ENCODE results near the gene PRKCD. TPM values are rescaled to one million over a fixed set of nuclear protein-coding genes. Genes with fewer than 3 reads are reported as not detected.
A peak's percentile ranks its signal among the peaks of the same experiment; 100 is the strongest.

Gene PRKCD
- total RNA-seq, 1 experiment from 2014 or later: 25.2 TPM

DNA sequence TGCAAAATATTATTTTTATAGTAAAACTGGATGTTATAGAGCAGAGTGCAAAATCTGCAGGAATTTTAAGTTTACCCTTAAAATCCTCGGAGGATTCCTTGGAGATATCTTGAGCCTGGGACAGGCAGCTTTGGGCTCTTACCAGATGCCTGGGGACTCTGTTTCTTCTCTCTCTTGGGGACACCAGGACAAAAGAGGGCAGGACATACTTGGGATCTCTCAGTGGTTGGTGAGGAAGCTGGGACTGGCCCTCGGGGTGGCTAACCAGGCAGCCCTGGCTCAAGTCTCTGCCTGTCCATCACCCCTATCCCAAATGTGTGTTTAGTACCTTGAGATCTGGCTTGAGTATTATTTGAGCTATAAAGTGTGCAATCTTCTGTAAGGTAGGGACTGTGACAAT is 56.2 kb downstream of the PRKCD start:
- BruUV-seq (replicated peaks): no TSS peak
- TF ChIP-seq, protein P1, sequence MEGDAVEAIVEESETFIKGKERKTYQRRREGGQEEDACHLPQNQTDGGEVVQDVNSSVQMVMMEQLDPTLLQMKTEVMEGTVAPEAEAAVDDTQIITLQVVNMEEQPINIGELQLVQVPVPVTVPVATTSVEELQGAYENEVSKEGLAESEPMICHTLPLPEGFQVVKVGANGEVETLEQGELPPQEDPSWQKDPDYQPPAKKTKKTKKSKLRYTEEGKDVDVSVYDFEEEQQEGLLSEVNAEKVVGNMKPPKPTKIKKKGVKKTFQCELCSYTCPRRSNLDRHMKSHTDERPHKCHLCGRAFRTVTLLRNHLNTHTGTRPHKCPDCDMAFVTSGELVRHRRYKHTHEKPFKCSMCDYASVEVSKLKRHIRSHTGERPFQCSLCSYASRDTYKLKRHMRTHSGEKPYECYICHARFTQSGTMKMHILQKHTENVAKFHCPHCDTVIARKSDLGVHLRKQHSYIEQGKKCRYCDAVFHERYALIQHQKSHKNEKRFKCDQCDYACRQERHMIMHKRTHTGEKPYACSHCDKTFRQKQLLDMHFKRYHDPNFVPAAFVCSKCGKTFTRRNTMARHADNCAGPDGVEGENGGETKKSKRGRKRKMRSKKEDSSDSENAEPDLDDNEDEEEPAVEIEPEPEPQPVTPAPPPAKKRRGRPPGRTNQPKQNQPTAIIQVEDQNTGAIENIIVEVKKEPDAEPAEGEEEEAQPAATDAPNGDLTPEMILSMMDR (IDR thresholded peaks at IDR 0.05; ENCODE audit: unreplicated experiment): no peak
- DNase-seq: no peak
- Mint-ChIP-seq H3K27ac (ENCODE audit: unreplicated experiment) (no peak overlapping the region), H3K36me3 (ENCODE audit: insufficient read depth, unreplicated experiment) (peaks cover 43% of the 10 kb centered on the region), H3K4me3 (ENCODE audit: low read depth, unreplicated experiment) (no peak overlapping the region), H3K4me1 (ENCODE audit: low read depth, unreplicated experiment) (no peaks in the 10 kb centered on the region), H3K27me3 (ENCODE audit: unreplicated experiment) (no peaks in the 10 kb centered on the region), H3K9me3 (ENCODE audit: low read depth, unreplicated experiment) (no peaks in the 10 kb centered on the region)
- intact Hi-C loops (cut with micrococcal nuclease; ENCODE audit: unreplicated experiment): no loop called here
- CTCF ChIA-PET: no interaction called here

DNA sequence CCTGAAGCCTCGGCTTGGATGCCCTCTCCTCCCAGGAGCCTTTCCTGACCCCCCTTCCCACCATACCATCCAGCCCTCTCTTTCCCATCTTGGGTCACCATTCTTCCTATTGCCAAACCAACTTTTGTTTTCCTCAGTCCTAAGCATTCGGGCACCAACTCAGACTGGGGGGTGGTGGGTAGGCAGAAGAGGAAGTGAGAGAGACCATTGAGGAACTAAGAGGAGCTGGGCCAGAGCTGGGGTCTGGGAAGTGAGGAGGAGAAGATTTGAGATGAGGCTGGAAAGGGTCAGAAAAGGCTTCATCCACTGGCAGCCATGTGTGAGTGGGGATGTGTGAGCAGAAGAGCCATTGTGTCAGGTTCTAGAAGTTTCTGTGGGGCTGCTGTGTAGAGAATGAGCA is 57.1 kb downstream of the PRKCD start:
- BruUV-seq (replicated peaks): no TSS peak
- TF ChIP-seq, protein P1 (IDR thresholded peaks at IDR 0.05; ENCODE audit: unreplicated experiment): no peak
- intact Hi-C loops (cut with micrococcal nuclease; ENCODE audit: unreplicated experiment): no loop called here
- CTCF ChIA-PET: interaction anchor here (0.7 kb wide), 1 partner anchor 180 kb away, joined by 4 read pairs; no protein-coding TSS in a partner anchor
- Mint-ChIP-seq H3K27me3 (ENCODE audit: unreplicated experiment) (no peaks in the 10 kb centered on the region), H3K4me1 (ENCODE audit: low read depth, unreplicated experiment) (no peaks in the 10 kb centered on the region), H3K36me3 (ENCODE audit: insufficient read depth, unreplicated experiment) (peaks cover 51% of the 10 kb centered on the region), H3K4me3 (ENCODE audit: low read depth, unreplicated experiment) (no peak overlapping the region), H3K9me3 (ENCODE audit: low read depth, unreplicated experiment) (no peaks in the 10 kb centered on the region), H3K27ac (ENCODE audit: unreplicated experiment) (peak overlapping the region; percentile 82)
- no peak for DNase-seq

DNA sequence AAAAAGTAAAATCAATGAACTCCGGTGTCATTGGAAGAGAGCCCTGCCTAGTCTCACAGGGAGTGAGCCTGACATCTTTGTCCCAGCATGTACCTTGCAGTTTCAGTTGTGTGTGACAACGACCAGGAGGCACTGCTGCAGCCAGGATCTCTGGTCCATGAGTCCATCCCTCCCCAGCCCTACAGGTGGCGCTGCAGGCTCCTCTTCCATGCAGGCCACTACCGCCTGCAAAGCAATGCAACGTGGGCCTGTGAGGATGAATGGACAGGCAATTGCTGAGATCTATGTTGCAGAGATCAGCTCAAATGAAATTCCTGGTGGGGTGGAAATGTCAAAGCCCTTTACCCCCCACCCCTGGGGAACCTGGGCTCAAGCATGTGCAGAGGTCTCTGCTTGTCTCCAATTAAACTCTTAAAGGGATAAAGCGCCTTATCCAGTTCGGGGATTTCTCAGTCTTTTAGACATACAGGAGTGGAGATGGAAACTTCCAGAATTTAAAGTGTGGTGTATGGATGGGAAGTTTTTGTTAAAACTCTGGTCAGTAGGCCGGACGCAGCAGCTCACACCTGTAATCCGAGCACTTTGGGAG is 59.0 kb downstream of the PRKCD start:
- H3K4me3 Mint-ChIP-seq (ENCODE audit: low read depth, unreplicated experiment): no peak overlapping the region
- peaks cover 70% of the 10 kb centered on the region for H3K36me3 Mint-ChIP-seq (ENCODE audit: insufficient read depth, unreplicated experiment)
- TF ChIP-seq, protein P1 (IDR thresholded peaks at IDR 0.05; ENCODE audit: unreplicated experiment): peak; percentile 81
- no peaks in the 10 kb centered on the region for H3K9me3 Mint-ChIP-seq (ENCODE audit: low read depth, unreplicated experiment)
- CTCF ChIA-PET: interaction anchor here (0.8 to 1.6 kb wide), 3 partner anchors 13 to 50 kb away, joined by 3 to 4 read pairs (median 3); no protein-coding TSS in a partner anchor
- intact Hi-C loops (cut with micrococcal nuclease; ENCODE audit: unreplicated experiment): loop anchor here (1.0 to 5.0 kb wide), 3 partner anchors 50 to 132 kb away; no protein-coding TSS in a partner anchor
- H3K4me1 Mint-ChIP-seq (ENCODE audit: low read depth, unreplicated experiment): no peaks in the 10 kb centered on the region
- no TSS peak for BruUV-seq (replicated peaks)
- peak overlapping the region; percentile 67 for H3K27ac Mint-ChIP-seq (ENCODE audit: unreplicated experiment)
- H3K27me3 Mint-ChIP-seq (ENCODE audit: unreplicated experiment): no peaks in the 10 kb centered on the region
- peak; percentile 92 for DNase-seq

DNA sequence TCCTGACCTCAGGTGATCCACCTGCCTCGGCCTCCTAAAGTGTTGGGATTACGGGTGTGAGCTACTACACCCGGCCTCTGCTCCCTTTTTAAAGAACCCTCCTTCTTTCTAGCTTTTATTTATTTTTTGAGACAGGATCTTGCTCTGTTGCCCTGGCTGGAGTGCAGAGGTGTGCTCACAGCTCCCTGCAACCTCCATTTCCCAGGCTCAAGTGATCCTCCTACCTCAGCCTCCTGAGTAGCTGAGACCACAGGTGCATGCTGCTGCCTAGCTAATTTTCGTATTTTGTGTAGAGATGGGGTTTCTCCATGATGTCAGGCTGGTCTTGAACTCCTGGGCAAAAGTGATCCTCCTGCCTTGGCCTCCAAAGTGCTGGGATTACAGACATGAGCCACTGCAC is 60.3 kb downstream of the PRKCD start:
- H3K36me3 Mint-ChIP-seq (ENCODE audit: insufficient read depth, unreplicated experiment): peaks cover 83% of the 10 kb centered on the region
- no peaks in the 10 kb centered on the region for H3K4me1 Mint-ChIP-seq (ENCODE audit: low read depth, unreplicated experiment)
- H3K27me3 Mint-ChIP-seq (ENCODE audit: unreplicated experiment): no peaks in the 10 kb centered on the region
- TF ChIP-seq, protein P1 (IDR thresholded peaks at IDR 0.05; ENCODE audit: unreplicated experiment): no peak
- H3K4me3 Mint-ChIP-seq (ENCODE audit: low read depth, unreplicated experiment): no peak overlapping the region
- DNase-seq: no peak
- TSS peak; percentile 21 for BruUV-seq (replicated peaks)
- CTCF ChIA-PET: interaction anchor here (0.6 to 1.6 kb wide), 2 partner anchors 49 to 66 kb away, joined by 3 to 4 read pairs; no protein-coding TSS in a partner anchor
- peak overlapping the region; percentile 67 for H3K27ac Mint-ChIP-seq (ENCODE audit: unreplicated experiment)
- intact Hi-C loops (cut with micrococcal nuclease; ENCODE audit: unreplicated experiment): loop anchor here (5.0 kb wide), 2 partner anchors 66 to 131 kb away; no protein-coding TSS in a partner anchor
- no peaks in the 10 kb centered on the region for H3K9me3 Mint-ChIP-seq (ENCODE audit: low read depth, unreplicated experiment)
